ENCODE data around the gene NUP37. TPM values are rescaled to one million over a fixed set of nuclear protein-coding genes. Genes with fewer than 3 reads are reported as not detected.
A peak's percentile ranks its signal among the peaks of the same experiment; 100 is the strongest.

The NUP37 gene
- total and polyA plus RNA-seq, 2 of the 13 experiments (the other 11 are each of a cell fraction or from before 2014, with no cell fraction given) = 50.6 to 80.1 TPM

DNA sequence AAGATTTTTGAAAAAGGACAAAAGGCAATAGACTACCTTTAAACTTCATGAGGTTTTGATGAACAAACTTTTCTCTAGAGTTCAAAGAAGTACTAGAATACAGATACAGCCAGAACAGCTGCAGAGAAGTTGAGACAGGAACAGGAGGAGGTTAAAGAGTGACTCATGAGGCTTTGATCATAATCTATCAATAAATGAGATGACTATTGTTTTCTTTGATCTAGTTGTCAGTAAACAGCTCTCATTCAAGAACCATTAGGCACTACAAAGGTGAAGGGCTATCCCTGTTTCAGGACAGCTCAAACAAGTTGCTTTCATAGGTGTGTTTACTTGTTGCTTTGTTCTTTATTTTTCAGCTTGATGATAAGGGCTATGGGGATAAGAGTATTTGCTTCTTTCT lies 60.6 kb downstream of the NUP37 start (continued):
- TF ChIP-seq ZNF367 (CRISPR knock-in tag; IDR thresholded peaks at IDR 0.05; ENCODE audit: borderline replicate concordance) (no peak), IRX3 (CRISPR knock-in tag; IDR thresholded peaks at IDR 0.05; ENCODE audit: borderline replicate concordance, low read depth) (no peak), TFAP4 (IDR thresholded peaks at IDR 0.05; ENCODE audit: borderline replicate concordance, low read depth) (peak; percentile 67; the same call in 1 of the 2 replicates), CREB1 (IDR thresholded peaks at IDR 0.05) (no peak), CREB1 (CRISPR knock-in tag; IDR thresholded peaks at IDR 0.05) (peak; percentile 53; the same call in 1 of the 2 replicates), RBFOX2 (IDR thresholded peaks at IDR 0.05; ENCODE audit: low read depth, low read length) (peak; percentile 30; the same call in 1 of the 2 replicates), ARID2 (CRISPR knock-in tag; IDR thresholded peaks at IDR 0.05; ENCODE audit: borderline replicate concordance) (0 out of 2 replicates have a peak, but pooled peaks have one; percentile 27), ZNF414 (CRISPR knock-in tag; IDR thresholded peaks at IDR 0.05) (0 out of 2 replicates have a peak, but pooled peaks have one; percentile 74), ZNF841 (CRISPR knock-in tag; IDR thresholded peaks at IDR 0.05; ENCODE audit: borderline replicate concordance) (no peak), NFE2 (CRISPR knock-in tag; IDR thresholded peaks at IDR 0.05) (no peak), EP300 (IDR thresholded peaks at IDR 0.05; ENCODE audit: low read depth in 2 of 2, low read length in 2 of 2) (peak; percentile 60 to 93; a peak in 3 of 4 replicates), EP300 (CRISPR knock-in tag; IDR thresholded peaks at IDR 0.05; ENCODE audit: borderline replicate concordance) (peak; percentile 89), MIXL1 (CRISPR knock-in tag; IDR thresholded peaks at IDR 0.05) (peak; percentile 81), SSRP1 (CRISPR knock-in tag; IDR thresholded peaks at IDR 0.05) (no peak), ATF1 (CRISPR knock-in tag; IDR thresholded peaks at IDR 0.05) (peak; percentile 62; the same call in 1 of the 2 replicates), ZSCAN21 (CRISPR knock-in tag; IDR thresholded peaks at IDR 0.05; ENCODE audit: borderline replicate concordance) (no peak), ZNF121 (CRISPR knock-in tag; IDR thresholded peaks at IDR 0.05) (no peak), SMAD3 (CRISPR knock-in tag; IDR thresholded peaks at IDR 0.05) (0 out of 2 replicates have a peak, but pooled peaks have one; percentile 26), ZNF224 (CRISPR knock-in tag; IDR thresholded peaks at IDR 0.05) (no peak), SP5 (CRISPR knock-in tag; IDR thresholded peaks at IDR 0.05; ENCODE audit: borderline replicate concordance, low read depth) (peak; percentile 62), HNRNPH1 (optimal IDR thresholded peaks at IDR 0.05; ENCODE audit: low read depth, low read length) (no peak), FOXK2 (IDR thresholded peaks at IDR 0.05) (peak; percentile 51; the same call in 1 of the 2 replicates)
- TF ChIP-seq, protein P1, sequence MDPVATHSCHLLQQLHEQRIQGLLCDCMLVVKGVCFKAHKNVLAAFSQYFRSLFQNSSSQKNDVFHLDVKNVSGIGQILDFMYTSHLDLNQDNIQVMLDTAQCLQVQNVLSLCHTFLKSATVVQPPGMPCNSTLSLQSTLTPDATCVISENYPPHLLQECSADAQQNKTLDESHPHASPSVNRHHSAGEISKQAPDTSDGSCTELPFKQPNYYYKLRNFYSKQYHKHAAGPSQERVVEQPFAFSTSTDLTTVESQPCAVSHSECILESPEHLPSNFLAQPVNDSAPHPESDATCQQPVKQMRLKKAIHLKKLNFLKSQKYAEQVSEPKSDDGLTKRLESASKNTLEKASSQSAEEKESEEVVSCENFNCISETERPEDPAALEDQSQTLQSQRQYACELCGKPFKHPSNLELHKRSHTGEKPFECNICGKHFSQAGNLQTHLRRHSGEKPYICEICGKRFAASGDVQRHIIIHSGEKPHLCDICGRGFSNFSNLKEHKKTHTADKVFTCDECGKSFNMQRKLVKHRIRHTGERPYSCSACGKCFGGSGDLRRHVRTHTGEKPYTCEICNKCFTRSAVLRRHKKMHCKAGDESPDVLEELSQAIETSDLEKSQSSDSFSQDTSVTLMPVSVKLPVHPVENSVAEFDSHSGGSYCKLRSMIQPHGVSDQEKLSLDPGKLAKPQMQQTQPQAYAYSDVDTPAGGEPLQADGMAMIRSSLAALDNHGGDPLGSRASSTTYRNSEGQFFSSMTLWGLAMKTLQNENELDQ (CRISPR knock-in tag; IDR thresholded peaks at IDR 0.05; ENCODE audit: borderline replicate concordance) = no peak
- TF ChIP-seq, protein P2, sequence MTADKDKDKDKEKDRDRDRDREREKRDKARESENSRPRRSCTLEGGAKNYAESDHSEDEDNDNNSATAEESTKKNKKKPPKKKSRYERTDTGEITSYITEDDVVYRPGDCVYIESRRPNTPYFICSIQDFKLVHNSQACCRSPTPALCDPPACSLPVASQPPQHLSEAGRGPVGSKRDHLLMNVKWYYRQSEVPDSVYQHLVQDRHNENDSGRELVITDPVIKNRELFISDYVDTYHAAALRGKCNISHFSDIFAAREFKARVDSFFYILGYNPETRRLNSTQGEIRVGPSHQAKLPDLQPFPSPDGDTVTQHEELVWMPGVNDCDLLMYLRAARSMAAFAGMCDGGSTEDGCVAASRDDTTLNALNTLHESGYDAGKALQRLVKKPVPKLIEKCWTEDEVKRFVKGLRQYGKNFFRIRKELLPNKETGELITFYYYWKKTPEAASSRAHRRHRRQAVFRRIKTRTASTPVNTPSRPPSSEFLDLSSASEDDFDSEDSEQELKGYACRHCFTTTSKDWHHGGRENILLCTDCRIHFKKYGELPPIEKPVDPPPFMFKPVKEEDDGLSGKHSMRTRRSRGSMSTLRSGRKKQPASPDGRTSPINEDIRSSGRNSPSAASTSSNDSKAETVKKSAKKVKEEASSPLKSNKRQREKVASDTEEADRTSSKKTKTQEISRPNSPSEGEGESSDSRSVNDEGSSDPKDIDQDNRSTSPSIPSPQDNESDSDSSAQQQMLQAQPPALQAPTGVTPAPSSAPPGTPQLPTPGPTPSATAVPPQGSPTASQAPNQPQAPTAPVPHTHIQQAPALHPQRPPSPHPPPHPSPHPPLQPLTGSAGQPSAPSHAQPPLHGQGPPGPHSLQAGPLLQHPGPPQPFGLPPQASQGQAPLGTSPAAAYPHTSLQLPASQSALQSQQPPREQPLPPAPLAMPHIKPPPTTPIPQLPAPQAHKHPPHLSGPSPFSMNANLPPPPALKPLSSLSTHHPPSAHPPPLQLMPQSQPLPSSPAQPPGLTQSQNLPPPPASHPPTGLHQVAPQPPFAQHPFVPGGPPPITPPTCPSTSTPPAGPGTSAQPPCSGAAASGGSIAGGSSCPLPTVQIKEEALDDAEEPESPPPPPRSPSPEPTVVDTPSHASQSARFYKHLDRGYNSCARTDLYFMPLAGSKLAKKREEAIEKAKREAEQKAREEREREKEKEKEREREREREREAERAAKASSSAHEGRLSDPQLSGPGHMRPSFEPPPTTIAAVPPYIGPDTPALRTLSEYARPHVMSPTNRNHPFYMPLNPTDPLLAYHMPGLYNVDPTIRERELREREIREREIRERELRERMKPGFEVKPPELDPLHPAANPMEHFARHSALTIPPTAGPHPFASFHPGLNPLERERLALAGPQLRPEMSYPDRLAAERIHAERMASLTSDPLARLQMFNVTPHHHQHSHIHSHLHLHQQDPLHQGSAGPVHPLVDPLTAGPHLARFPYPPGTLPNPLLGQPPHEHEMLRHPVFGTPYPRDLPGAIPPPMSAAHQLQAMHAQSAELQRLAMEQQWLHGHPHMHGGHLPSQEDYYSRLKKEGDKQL (CRISPR knock-in tag; IDR thresholded peaks at IDR 0.05; ENCODE audit: low read depth) = peak; percentile 97
